Measurements from ENCODE around the gene TMEFF1. TPM values are rescaled to one million over a fixed set of nuclear protein-coding genes. Genes with fewer than 3 reads are reported as not detected.
"Not testable (repeated sequence)": the region's sequence is repeated elsewhere in the genome, so short reads cannot be mapped to it uniquely, and the experiment has no call there.

Gene TMEFF1
- total RNA-seq, 1 experiment from 2014 or later, result 30.6 TPM

GRCh38 chr9:100440487-100440886, 32.5 kb upstream of the TMEFF1 start:
- H3K36me3 ChIP-seq (replicated peaks; ENCODE audit: control insufficient read depth, insufficient read depth, low read length); H3K4me3 ChIP-seq (ENCODE audit: insufficient read depth, low read depth, low read length); DNase-seq; H3K27me3 ChIP-seq (ENCODE audit: control insufficient read depth, insufficient read depth, low read length): not testable (repeated sequence)

GRCh38 chr9:100441911-100442361, 31.0 kb upstream of the TMEFF1 start:
- no peaks in the 10 kb centered on the region for H3K27me3 ChIP-seq (ENCODE audit: control insufficient read depth, insufficient read depth, low read length)
- DNase-seq, result no peak
- no peak overlapping the region for H3K4me3 ChIP-seq (ENCODE audit: insufficient read depth, low read depth, low read length)
- H3K36me3 ChIP-seq (replicated peaks; ENCODE audit: control insufficient read depth, insufficient read depth, low read length), result 0 out of 2 replicates have a peak, but pooled peaks cover 1% of the 10 kb centered on the region

- Histone ChIP-seq H3K27me3 (ENCODE audit: control insufficient read depth, insufficient read depth, low read length) (no peaks in the 10 kb centered on the region), H3K36me3 (replicated peaks; ENCODE audit: control insufficient read depth, insufficient read depth, low read length) (0 out of 2 replicates have a peak, but pooled peaks cover 1% of the 10 kb centered on the region), H3K4me3 (ENCODE audit: insufficient read depth, low read depth, low read length) (no peak overlapping the region)
- no peak for DNase-seq
These were observed 28.9 kb upstream of the TMEFF1 start for GRCh38 chr9:100443781-100444768.

GRCh38 chr9:100445161-100445902, 27.6 kb upstream of the TMEFF1 start:
- DNase-seq, result no peak
- 0 out of 2 replicates have a peak, but pooled peaks cover 1% of the 10 kb centered on the region for H3K36me3 ChIP-seq (replicated peaks; ENCODE audit: control insufficient read depth, insufficient read depth, low read length)
- no peak overlapping the region for H3K4me3 ChIP-seq (ENCODE audit: insufficient read depth, low read depth, low read length)
- no peaks in the 10 kb centered on the region for H3K27me3 ChIP-seq (ENCODE audit: control insufficient read depth, insufficient read depth, low read length)

GRCh38 chr9:100445903-100446549, 26.9 kb upstream of the TMEFF1 start:
- Histone ChIP-seq H3K36me3 (replicated peaks; ENCODE audit: control insufficient read depth, insufficient read depth, low read length) (peaks cover 1% of the 10 kb centered on the region; the same call in 1 of the 2 replicates), H3K4me3 (ENCODE audit: insufficient read depth, low read depth, low read length) (no peak overlapping the region), H3K27me3 (ENCODE audit: control insufficient read depth, insufficient read depth, low read length) (no peaks in the 10 kb centered on the region)
- no peak for DNase-seq

GRCh38 chr9:100447041-100447440, 25.9 kb upstream of the TMEFF1 start:
- no peak overlapping the region for H3K4me3 ChIP-seq (ENCODE audit: insufficient read depth, low read depth, low read length)
- no peak for DNase-seq
- peaks cover 2% of the 10 kb centered on the region for H3K36me3 ChIP-seq (replicated peaks; ENCODE audit: control insufficient read depth, insufficient read depth, low read length)
- H3K27me3 ChIP-seq (ENCODE audit: control insufficient read depth, insufficient read depth, low read length), result no peaks in the 10 kb centered on the region

GRCh38 chr9:100448266-100448665, 24.7 kb upstream of the TMEFF1 start:
- Histone ChIP-seq H3K27me3 (ENCODE audit: control insufficient read depth, insufficient read depth, low read length) (no peaks in the 10 kb centered on the region), H3K4me3 (ENCODE audit: insufficient read depth, low read depth, low read length) (no peak overlapping the region), H3K36me3 (replicated peaks; ENCODE audit: control insufficient read depth, insufficient read depth, low read length) (peaks cover 3% of the 10 kb centered on the region)
- DNase-seq, result no peak

- Histone ChIP-seq H3K27me3 (ENCODE audit: control insufficient read depth, insufficient read depth, low read length) (no peaks in the 10 kb centered on the region), H3K4me3 (ENCODE audit: insufficient read depth, low read depth, low read length) (no peak overlapping the region), H3K36me3 (replicated peaks; ENCODE audit: control insufficient read depth, insufficient read depth, low read length) (peaks cover 2% of the 10 kb centered on the region)
- DNase-seq, result no peak
These were observed 23.5 kb upstream of the TMEFF1 start for GRCh38 chr9:100449420-100449819.

GRCh38 chr9:100452894-100453293, 20.1 kb upstream of the TMEFF1 start:
- Histone ChIP-seq H3K4me3 (ENCODE audit: insufficient read depth, low read depth, low read length) (no peak overlapping the region), H3K36me3 (replicated peaks; ENCODE audit: control insufficient read depth, insufficient read depth, low read length) (peaks cover 2% of the 10 kb centered on the region), H3K27me3 (ENCODE audit: control insufficient read depth, insufficient read depth, low read length) (no peaks in the 10 kb centered on the region)
- DNase-seq, result no peak

- peaks cover 2% of the 10 kb centered on the region for H3K36me3 ChIP-seq (replicated peaks; ENCODE audit: control insufficient read depth, insufficient read depth, low read length)
- DNase-seq, result no peak
- no peaks in the 10 kb centered on the region for H3K27me3 ChIP-seq (ENCODE audit: control insufficient read depth, insufficient read depth, low read length)
- no peak overlapping the region for H3K4me3 ChIP-seq (ENCODE audit: insufficient read depth, low read depth, low read length)
These were observed 17.5 kb upstream of the TMEFF1 start for GRCh38 chr9:100455470-100455869.

GRCh38 chr9:100457517-100457916, 15.4 kb upstream of the TMEFF1 start:
- Histone ChIP-seq H3K4me3 (ENCODE audit: insufficient read depth, low read depth, low read length) (no peak overlapping the region), H3K36me3 (replicated peaks; ENCODE audit: control insufficient read depth, insufficient read depth, low read length) (no peaks in the 10 kb centered on the region), H3K27me3 (ENCODE audit: control insufficient read depth, insufficient read depth, low read length) (no peaks in the 10 kb centered on the region)
- no peak for DNase-seq

- Histone ChIP-seq H3K4me3 (ENCODE audit: insufficient read depth, low read depth, low read length) (no peak overlapping the region), H3K36me3 (replicated peaks; ENCODE audit: control insufficient read depth, insufficient read depth, low read length) (no peaks in the 10 kb centered on the region), H3K27me3 (ENCODE audit: control insufficient read depth, insufficient read depth, low read length) (no peaks in the 10 kb centered on the region)
- no peak for DNase-seq
These were observed 13.0 kb upstream of the TMEFF1 start for GRCh38 chr9:100459963-100460362.

GRCh38 chr9:100465274-100465673, 7.7 kb upstream of the TMEFF1 start:
- Histone ChIP-seq H3K36me3 (replicated peaks; ENCODE audit: control insufficient read depth, insufficient read depth, low read length) (no peaks in the 10 kb centered on the region), H3K27me3 (ENCODE audit: control insufficient read depth, insufficient read depth, low read length) (no peaks in the 10 kb centered on the region), H3K4me3 (ENCODE audit: insufficient read depth, low read depth, low read length) (no peak overlapping the region)
- DNase-seq, result no peak

- H3K4me3 ChIP-seq (ENCODE audit: insufficient read depth, low read depth, low read length), result no peak overlapping the region
- H3K27me3 ChIP-seq (ENCODE audit: control insufficient read depth, insufficient read depth, low read length), result no peaks in the 10 kb centered on the region
- no peaks in the 10 kb centered on the region for H3K36me3 ChIP-seq (replicated peaks; ENCODE audit: control insufficient read depth, insufficient read depth, low read length)
- DNase-seq, result no peak
These were observed 7.2 kb upstream of the TMEFF1 start for GRCh38 chr9:100465761-100466160.

Data from H7 (cell line).